Measurements from ENCODE around the gene PLSCR1. TPM values are rescaled to one million over a fixed set of nuclear protein-coding genes. Genes with fewer than 3 reads are reported as not detected.

PLSCR1 gene
- total RNA-seq, 2 donors from 2014 or later = 189 to 250 TPM

DNA sequence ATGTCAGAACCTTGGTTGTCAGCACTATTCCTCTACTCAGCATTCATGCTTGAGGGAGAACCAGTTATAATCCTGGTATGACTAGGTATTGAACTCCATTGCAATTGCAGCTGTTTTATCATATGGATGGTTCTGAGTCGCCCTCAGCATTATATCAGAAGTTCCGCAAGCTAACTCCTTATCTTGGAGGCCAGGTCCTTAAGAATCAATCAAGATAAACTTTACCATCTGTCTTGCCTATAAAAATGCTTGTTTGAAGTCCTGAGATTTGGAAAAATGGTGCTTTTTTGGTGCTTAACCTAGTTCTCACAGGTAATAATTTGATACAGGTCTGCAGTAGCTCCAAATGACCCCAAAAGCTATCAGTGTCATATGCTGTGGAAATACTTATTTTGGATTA, 16.3 kb upstream of the PLSCR1 start:
- Histone ChIP-seq H3K27me3 (ENCODE audit: control insufficient read depth, insufficient read depth, low read length, poor library complexity, severe bottlenecking) (no peaks in the 10 kb centered on the region), H3K9me3 (ENCODE audit: control insufficient read depth, low read length) (peaks cover 27% of the 10 kb centered on the region), H3K4me1 (ENCODE audit: control insufficient read depth, insufficient read depth, low read length) (no peaks in the 10 kb centered on the region), H3K27ac (ENCODE audit: low read depth, low read length) (no peak overlapping the region), H3K4me3 (ENCODE audit: low read length) (no peak overlapping the region), H3K9ac (ENCODE audit: extremely low read depth, low read length, poor library complexity, severe bottlenecking) (no peak overlapping the region), H3K36me3 (ENCODE audit: control insufficient read depth, insufficient read depth, low read length) (no peaks in the 10 kb centered on the region)
- peaks cover 24% of the 10 kb centered on the region for H3K9me3 Mint-ChIP-seq
- no peak for TF ChIP-seq CTCF (conservative IDR thresholded peaks at IDR 0.05)
- no peak for DNase-seq
- no peak overlapping the region for H3K4me3 Mint-ChIP-seq
- WGBS, 2 experiments (ENCODE audit: insufficient coverage in 1 of 2, insufficient read length in 1 of 2) = 90% methylated on average over 2 of the region's 2 CpGs; no CpG with 5 or more reads in 1 of the 2 experiments
- H3K36me3 Mint-ChIP-seq (ENCODE audit: low read depth) = no peaks in the 10 kb centered on the region
- no peaks in the 10 kb centered on the region for H3K4me1 Mint-ChIP-seq
- H3K27me3 Mint-ChIP-seq (ENCODE audit: insufficient read depth) = no peaks in the 10 kb centered on the region
- H3K27ac Mint-ChIP-seq = no peak overlapping the region

DNA sequence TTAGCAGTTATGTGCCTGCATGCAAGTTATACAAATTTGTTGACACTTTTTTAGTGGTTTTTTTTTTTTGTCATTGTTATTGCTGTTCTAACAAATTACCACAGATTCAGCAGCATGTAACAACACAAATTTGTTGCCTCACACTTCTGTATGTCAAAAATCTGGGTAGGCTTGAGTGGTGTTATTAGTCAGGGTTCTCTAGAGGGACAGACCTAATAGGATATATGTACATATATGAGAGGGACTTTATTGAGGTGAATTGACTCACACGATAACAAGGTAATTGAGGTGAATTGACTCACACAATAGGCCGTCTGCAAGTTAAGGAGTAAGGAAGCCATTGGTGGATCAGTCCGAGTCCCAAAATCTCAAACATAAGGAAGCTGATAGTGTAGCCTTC, 15.0 kb upstream of the PLSCR1 start:
- Mint-ChIP-seq H3K36me3 (ENCODE audit: low read depth) (no peaks in the 10 kb centered on the region), H3K4me1 (peaks cover under 1% of the 10 kb centered on the region), H3K27ac (no peak overlapping the region), H3K27me3 (ENCODE audit: insufficient read depth) (no peaks in the 10 kb centered on the region), H3K9me3 (peaks cover 27% of the 10 kb centered on the region), H3K4me3 (no peak overlapping the region)
- DNase-seq = no peak
- Histone ChIP-seq H3K4me3 (ENCODE audit: low read length) (no peak overlapping the region), H3K27ac (ENCODE audit: low read depth, low read length) (no peak overlapping the region), H3K4me1 (ENCODE audit: control insufficient read depth, insufficient read depth, low read length) (no peaks in the 10 kb centered on the region), H3K27me3 (ENCODE audit: control insufficient read depth, insufficient read depth, low read length, poor library complexity, severe bottlenecking) (no peaks in the 10 kb centered on the region), H3K9me3 (ENCODE audit: control insufficient read depth, low read length) (peaks cover 37% of the 10 kb centered on the region), H3K36me3 (ENCODE audit: control insufficient read depth, insufficient read depth, low read length) (no peaks in the 10 kb centered on the region), H3K9ac (ENCODE audit: extremely low read depth, low read length, poor library complexity, severe bottlenecking) (no peak overlapping the region)
- no peak for TF ChIP-seq CTCF (conservative IDR thresholded peaks at IDR 0.05)
- 92 to 93% methylated on average over 3 of the region's 3 CpGs for WGBS, 2 experiments (ENCODE audit: insufficient coverage in 1 of 2, insufficient read length in 1 of 2)

DNA sequence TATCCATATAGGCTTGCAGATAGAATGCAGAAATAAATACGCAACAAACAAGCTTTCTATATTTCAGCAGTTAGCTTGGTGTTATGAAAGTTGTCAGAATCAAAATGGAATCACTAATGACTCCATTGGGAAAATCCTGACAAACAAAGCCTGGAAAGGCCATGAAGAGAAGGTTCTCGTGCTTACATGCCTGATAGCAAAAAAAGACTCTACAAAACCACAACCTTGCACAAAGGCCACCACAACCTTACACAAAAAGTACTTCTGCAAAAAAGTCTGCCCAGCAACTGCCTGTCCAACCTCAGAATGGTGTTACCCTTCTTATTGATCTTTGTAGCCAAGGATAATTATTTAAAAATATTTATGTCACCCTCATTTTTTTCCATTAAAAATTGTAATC, 14.4 kb upstream of the PLSCR1 start:
- H3K36me3 Mint-ChIP-seq (ENCODE audit: low read depth) = no peaks in the 10 kb centered on the region
- no peak overlapping the region for H3K9ac ChIP-seq (ENCODE audit: extremely low read depth, low read length, poor library complexity, severe bottlenecking)
- H3K27ac ChIP-seq (ENCODE audit: low read depth, low read length) = no peak overlapping the region
- DNase-seq = no peak
- no peak overlapping the region for H3K27ac Mint-ChIP-seq
- H3K36me3 ChIP-seq (ENCODE audit: control insufficient read depth, insufficient read depth, low read length) = no peaks in the 10 kb centered on the region
- H3K27me3 ChIP-seq (ENCODE audit: control insufficient read depth, insufficient read depth, low read length, poor library complexity, severe bottlenecking) = no peaks in the 10 kb centered on the region
- no peak overlapping the region for H3K4me3 Mint-ChIP-seq
- no peak overlapping the region for H3K4me3 ChIP-seq (ENCODE audit: low read length)
- no peaks in the 10 kb centered on the region for H3K27me3 Mint-ChIP-seq (ENCODE audit: insufficient read depth)
- peaks cover 6% of the 10 kb centered on the region for H3K4me1 Mint-ChIP-seq
- 94% methylated on average over 2 of the region's 2 CpGs; no CpG with 5 or more reads in 1 of the 2 experiments for WGBS, 2 experiments (ENCODE audit: insufficient coverage in 1 of 2, insufficient read length in 1 of 2)
- no peak for TF ChIP-seq CTCF (conservative IDR thresholded peaks at IDR 0.05)
- peaks cover 37% of the 10 kb centered on the region for H3K9me3 ChIP-seq (ENCODE audit: control insufficient read depth, low read length)
- H3K4me1 ChIP-seq (ENCODE audit: control insufficient read depth, insufficient read depth, low read length) = no peaks in the 10 kb centered on the region
- peaks cover 27% of the 10 kb centered on the region for H3K9me3 Mint-ChIP-seq

Measured in endodermal cell (in vitro differentiated cells).